ENCODE results near the gene NPLOC4.
A peak's percentile ranks its signal among the peaks of the same experiment; 100 is the strongest.
"Not testable (repeated sequence)": the region's sequence is repeated elsewhere in the genome, so short reads cannot be mapped to it uniquely, and the experiment has no call there.

Gene NPLOC4

GRCh38 chr17:81682565-81683207 lies 45.8 kb upstream of the NPLOC4 start:
- H3K27ac ChIP-seq = peak overlapping the region; percentile 91
- no peak for TF ChIP-seq CTCF (conservative IDR thresholded peaks at IDR 0.05)

DNA sequence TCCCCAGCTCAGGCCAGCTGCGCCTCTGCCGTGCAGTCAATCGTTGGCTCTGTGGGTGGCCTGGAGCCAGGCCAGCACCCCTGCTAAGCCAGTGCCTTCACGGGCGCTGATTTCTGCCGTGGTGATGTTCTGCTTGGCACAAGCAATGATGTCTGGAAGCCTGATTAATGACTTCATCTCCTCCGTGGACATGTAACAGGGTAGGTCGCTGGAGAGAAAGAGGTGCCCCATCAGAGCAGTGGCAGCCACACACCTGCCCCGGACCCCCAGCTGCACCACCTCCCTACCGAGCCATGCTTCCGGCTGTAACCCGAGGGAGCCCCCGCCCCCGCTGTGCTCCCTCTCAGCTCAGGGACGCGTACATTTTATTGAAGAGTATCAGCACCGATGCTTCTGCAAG lies 44.8 kb upstream of the NPLOC4 start:
- no peak for TF ChIP-seq CTCF (conservative IDR thresholded peaks at IDR 0.05)
- no peak overlapping the region for H3K27ac ChIP-seq

DNA sequence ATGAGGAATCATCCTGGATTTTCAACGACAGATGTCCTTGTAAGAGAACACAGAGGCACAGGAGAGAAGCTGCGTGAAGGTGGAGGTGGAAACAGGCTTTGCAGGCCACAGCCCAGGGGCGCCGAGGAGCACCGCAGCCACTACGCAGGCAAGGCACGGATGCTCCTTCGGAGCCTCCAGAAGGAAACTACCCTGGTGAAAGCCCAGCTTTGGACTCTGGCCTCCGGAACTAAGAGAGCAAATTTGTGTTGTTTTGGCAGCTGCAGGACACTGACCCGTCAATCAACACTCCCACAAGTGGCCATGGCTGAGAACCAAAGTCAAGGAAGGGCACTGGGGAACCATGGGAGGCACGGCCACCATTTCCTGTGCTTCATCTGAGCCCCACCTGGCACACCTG lies 43.2 kb upstream of the NPLOC4 start:
- TF ChIP-seq CTCF (conservative IDR thresholded peaks at IDR 0.05) = no peak
- no peak overlapping the region for H3K27ac ChIP-seq

DNA sequence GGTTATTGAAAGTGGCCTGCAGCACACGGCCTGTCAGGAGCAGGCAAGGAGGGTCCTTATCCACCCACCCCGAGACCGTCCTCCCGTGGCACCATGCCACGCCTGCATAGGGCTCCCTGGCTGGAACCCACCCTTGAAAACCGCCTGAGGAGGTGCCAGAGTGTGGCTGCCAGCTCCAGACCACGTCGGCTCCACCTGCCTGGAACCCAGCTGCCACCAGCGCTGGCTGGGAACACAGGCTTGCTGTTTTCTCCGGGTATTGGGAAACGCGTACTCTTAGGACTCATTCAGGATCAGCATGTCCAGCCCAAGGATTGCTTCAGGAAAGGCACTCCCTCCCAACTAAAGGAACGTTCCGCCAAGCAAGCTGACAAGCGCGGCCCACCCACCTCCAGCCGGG lies 40.0 kb upstream of the NPLOC4 start:
- TF ChIP-seq CTCF (conservative IDR thresholded peaks at IDR 0.05) = no peak
- H3K27ac ChIP-seq = no peak overlapping the region

DNA sequence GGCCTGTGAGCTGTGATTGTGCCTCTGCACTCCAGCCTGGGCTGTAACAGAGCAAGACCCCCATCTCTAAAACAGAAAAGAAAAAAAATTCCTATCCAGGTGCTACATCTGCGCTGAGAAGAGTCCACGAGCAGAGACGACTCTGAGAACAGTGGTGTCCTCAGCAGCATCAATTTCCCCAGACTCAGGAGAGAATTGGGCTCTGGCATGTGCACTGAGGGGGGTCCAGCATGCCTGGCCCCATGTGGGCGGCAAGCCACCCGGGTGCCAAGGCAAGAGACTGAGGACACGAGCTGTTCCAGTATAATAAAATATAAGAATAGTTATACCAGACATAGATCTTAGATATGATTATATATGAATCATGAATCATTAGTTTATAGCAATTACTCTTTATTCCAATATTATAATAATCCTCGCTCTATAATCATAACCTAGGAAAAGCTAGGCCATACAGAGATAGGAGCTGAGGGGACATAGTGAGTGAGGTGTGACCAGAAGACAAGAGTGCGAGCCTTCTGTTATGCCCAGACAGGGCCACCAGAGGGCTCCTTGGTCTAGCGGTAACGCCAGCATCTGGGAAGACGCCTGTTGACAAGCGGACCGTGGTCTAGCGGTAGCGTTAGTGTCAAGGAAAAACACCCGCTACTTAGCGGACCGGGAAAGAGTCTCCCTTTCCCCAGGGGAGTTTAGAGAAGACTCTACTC lies 38.8 kb upstream of the NPLOC4 start:
- peak; percentile 86 for TF ChIP-seq CTCF (conservative IDR thresholded peaks at IDR 0.05)
- H3K27ac ChIP-seq = not testable (repeated sequence)

DNA sequence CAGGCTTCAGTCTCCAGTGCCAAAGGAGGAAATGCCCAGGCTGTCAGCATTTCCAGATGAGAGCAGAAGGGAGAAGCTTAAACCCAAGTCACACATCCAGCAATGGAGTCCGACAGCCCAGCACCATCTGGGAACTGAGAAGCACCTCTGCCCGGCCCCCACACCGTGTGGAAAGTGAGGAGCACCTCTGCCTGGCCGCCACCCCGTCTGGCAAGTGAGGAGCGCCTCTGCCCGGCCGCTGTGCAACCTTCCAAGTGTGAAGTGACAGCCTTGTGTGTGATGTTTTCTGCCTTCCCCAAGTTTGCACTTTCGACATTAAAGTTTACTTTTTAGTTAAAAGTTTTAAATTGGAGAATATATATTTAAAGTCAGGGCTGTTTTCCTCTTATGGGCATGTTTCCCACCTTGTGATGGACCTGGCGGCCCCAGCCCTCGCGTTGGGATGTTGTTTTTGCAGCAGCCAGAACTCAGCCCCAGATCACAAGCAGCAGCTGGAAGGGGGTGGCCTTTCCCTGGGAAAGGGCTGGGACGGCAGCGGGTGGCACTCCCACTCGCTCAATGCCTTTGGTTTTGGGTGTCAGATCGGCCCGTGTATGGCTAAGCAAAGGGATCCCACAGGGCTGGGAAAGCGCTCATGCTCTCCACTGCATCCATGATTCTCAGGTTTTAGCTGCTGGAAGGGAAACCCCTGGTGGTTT lies 36.8 kb upstream of the NPLOC4 start:
- no peak overlapping the region for H3K27ac ChIP-seq
- TF ChIP-seq CTCF (conservative IDR thresholded peaks at IDR 0.05) = no peak

- TF ChIP-seq CTCF (conservative IDR thresholded peaks at IDR 0.05) = no peak
These were observed 36.0 kb upstream of the NPLOC4 start for GRCh38 chr17:81672954-81673353.

More at GRCh38 chr17:81672954-81673353, 36.0 kb upstream of the NPLOC4 start:
- H3K27ac ChIP-seq = no peak overlapping the region
